Tibial nerve (tissue), 3 donors: ENCODE data around the gene PRDX5.

ENCODE experiments used
- CTCF ChIP-seq, 5 experiments: fragments of 200-600 bp in 3 of 5; fragments of 450-650 bp in 2 of 5; sonication (generic) in 3 of 5; IDR thresholded peaks; one replicate each; pipeline ENCODE4 v1.5.1; 2016 to 2019; ENCODE audit warnings: antibody characterized with exemption in 5 of 5, mild to moderate bottlenecking in 3 of 5, moderate library complexity in 2 of 5
- POLR2A ChIP-seq, 2 donors: fragments of 450-650 bp; IDR thresholded peaks; one replicate each; pipeline ENCODE4 v1.6.1; 2017; ENCODE audit warnings: antibody characterized with exemption in 2 of 2, mild to moderate bottlenecking in 2 of 2, moderate library complexity in 2 of 2

GRCh38 chr11:64291752-64292459, 26.0 kb upstream of the PRDX5 start:
- TF ChIP-seq CTCF (IDR thresholded peaks at IDR 0.05) (no peak), POLR2A (IDR thresholded peaks at IDR 0.05) (no peak)
